T-helper 22 cell (primary cell): ENCODE results near the gene LYRM7.
"Not testable (repeated sequence)": the region's sequence is repeated elsewhere in the genome, so short reads cannot be mapped to it uniquely, and the experiment has no call there.

ENCODE experiments used
- DNase-seq: peaks from one replicate; pipeline ENCODE4 v3.0.0-alpha.2; 2020; ENCODE audit warnings: low read depth

The LYRM7 gene

GRCh38 chr5:131180407-131180806 is 9.7 kb downstream of the LYRM7 start:
- no peak for DNase-seq

DNA sequence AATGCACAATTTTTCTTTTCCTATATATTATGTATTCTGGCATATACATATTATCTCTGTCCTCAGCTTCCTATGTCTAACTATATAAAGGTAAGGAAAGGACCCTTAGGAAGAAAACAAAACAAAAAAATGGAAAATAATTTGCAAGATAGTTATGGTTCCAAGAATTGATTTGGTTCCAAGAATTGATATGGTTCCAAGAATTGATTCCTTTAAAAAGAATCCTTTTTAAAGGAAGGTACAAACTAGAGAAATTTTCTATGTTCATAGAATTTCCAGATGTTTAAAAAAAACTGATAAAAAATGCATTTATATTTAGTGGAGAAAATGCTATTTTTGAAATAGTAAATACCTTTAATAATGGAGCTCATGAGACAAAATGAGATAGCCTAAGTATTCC is 12.1 kb downstream of the LYRM7 start:
- DNase-seq, result no peak

GRCh38 chr5:131185523-131186104 is 14.9 kb downstream of the LYRM7 start:
- no peak for DNase-seq

- no peak for DNase-seq
Observed at GRCh38 chr5:131186561-131187256, 16.0 kb downstream of the LYRM7 start.

- no peak for DNase-seq
Observed at GRCh38 chr5:131193106-131193505, 22.4 kb downstream of the LYRM7 start.

DNA sequence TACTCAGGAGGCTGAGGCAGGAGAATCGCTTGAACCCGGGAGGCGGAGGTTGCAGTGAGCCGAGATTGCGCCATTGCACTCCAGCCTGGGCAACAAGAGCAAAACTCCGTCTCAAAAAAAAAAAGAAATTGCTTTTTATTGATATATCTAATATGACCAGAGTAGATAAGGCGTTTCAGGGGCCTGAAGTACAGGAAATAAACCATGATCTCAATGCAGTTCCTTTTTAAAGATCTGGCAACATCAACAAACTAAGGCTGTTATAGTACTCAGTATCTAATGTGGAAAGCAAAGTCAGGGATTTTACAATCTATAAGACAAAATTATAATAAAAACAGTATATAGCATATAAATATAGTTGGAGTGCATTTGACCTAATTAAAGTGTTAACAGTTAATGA is 23.2 kb downstream of the LYRM7 start:
- DNase-seq, result not testable (repeated sequence)

DNA sequence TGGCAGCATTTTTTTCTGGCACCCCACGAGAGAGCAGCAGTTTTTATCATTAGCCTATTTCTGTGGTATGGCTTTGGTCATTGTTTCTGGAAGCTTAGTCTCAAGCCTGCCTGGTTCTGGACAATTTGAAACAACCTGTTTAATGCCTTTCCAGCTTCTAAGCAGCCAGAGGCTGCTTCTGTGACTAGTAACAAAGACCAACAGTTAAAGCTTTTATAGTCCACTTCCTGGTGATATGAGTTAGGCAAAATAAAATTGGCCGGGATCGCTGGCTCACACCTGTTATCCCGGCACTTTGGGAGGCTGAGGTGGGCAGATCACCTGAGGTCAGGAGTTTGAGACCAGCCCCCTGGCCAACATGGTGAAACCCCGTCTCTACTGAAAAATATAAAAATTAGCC is 24.0 kb downstream of the LYRM7 start:
- DNase-seq, result no peak

DNA sequence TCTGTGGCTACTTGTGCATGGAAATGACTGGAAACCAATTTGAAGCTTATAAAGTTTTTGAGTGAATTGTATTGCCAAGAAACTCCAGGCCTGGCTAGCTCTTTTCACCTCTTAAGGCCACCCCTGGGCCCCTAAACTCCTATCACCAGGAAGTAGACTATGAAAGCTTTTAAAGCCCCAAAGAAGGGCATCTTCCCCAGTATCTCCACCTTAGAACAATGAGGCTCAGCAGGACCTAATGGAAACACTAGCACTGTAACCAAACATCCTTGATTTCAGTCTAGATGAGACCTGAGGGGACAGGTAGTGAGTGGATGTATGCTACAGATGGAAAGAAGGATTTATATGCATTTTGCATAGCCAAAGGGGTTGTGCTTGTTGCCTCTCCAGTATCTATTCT is 25.0 kb downstream of the LYRM7 start:
- no peak for DNase-seq

GRCh38 chr5:131196331-131196730 is 25.6 kb downstream of the LYRM7 start:
- no peak for DNase-seq

GRCh38 chr5:131198625-131199024 is 27.9 kb downstream of the LYRM7 start:
- no peak for DNase-seq

DNA sequence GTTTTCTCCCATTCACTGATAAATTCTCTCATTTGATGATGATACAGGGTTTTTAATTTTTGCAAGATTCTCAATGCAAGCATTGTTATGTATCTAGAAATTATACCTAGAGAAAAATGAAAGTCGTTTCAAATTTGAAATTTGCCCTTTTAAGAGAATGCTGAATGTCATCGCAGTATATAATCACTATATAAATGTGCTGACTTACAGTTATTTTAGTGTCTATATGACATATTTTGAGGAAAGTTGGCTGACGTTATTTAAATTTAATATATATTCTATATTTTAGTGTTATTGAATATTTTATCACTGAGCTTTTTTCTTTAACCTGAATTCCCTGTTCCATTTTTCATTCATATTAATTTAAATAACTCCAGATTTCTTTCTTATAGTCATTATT is 29.8 kb downstream of the LYRM7 start:
- DNase-seq, result no peak

GRCh38 chr5:131204964-131205363 is 34.2 kb downstream of the LYRM7 start:
- DNase-seq, result no peak

GRCh38 chr5:131206061-131206460 is 35.3 kb downstream of the LYRM7 start:
- no peak for DNase-seq

DNA sequence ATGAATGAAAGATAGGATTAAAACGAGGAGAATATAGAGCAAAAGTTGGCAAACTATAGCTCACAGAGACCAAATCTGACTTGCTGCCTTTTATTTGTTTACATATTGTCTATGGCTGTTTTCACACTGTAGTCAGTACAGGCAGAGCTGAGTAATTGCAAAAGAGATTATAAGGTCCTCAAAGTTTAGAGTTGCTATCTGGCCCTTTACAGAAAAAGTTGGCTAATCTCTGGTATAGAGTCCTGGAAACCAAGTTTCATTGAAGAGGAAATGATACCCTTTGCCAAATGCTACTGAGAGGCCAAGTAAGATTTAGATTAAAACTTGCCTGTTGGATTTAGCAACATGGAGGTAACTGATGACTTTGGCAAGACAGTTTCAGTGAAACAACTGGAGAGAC is 36.0 kb downstream of the LYRM7 start:
- DNase-seq, result no peak

DNA sequence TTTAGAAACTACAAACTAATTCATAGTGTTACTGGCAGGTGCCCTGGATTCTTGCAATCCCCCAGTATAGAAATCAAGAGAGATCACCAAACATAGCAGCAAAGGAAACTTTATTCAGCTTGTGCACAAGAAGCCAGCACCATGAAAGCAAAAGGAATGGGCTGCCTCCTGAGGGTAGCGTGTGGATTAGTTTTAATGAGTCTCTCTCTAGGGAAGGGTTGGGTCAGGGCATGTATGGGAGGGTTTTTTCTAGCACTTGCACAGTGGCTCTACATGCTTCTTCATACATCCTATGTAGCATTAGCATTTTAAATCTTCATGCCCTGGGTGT is 38.4 kb downstream of the LYRM7 start:
- no peak for DNase-seq

DNA sequence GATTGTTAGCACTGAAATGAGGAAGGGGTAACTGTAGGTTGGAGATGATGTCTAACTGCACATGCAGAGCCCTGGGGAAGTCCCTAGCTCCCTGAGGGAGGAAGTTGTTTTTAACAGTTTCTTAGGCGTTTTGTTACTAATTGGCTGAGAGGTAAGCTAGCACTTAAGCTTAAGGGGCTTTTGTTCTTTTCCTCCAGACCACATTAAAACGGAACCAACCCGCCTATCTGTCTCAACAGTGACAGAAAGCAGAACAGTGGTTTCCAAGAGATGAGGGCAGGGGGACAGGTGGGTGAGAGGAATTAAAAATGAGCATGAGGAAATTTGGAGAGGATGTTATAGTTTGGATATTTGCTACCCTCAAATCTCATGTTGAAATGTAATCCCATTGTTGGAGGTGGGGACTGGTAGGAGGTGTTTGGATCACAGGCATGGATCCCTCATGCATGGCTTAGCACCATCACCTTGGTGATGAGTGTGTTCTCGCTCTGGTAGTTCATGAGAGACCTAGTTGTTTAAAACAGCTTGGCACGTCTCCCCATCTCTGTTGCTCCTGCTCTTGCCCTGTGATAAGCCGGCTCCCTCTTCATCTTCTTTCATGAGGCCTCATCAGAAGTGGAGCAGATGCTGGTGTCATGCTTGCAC is 38.9 kb downstream of the LYRM7 start:
- DNase-seq, result peak; percentile 41

GRCh38 chr5:131210151-131210510 is 39.4 kb downstream of the LYRM7 start:
- no peak for DNase-seq

GRCh38 chr5:131211669-131212068 is 40.9 kb downstream of the LYRM7 start:
- DNase-seq, result no peak

- DNase-seq, result no peak
Observed at GRCh38 chr5:131212471-131213021, 41.8 kb downstream of the LYRM7 start.

- no peak for DNase-seq
Observed at GRCh38 chr5:131214609-131215227, 44.0 kb downstream of the LYRM7 start.

DNA sequence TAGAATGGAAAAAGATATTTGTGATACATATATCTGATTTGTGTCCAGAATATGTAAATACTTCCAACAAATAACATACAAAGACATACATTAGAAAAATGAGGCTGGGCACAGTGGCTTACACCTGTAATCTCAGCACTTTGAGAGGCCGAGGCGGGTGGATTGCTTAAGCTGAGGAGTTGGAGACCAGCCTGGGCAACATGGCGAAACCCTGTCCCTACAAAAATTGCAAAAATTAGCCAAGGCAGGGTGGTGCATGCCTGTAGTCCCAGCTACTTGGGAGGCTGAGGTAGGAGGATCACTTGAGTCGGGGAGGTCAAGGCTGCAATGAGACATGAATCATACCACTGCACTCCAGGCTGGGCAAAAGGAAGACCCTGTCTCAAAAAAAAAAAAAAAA is 47.0 kb downstream of the LYRM7 start:
- no peak for DNase-seq

DNA sequence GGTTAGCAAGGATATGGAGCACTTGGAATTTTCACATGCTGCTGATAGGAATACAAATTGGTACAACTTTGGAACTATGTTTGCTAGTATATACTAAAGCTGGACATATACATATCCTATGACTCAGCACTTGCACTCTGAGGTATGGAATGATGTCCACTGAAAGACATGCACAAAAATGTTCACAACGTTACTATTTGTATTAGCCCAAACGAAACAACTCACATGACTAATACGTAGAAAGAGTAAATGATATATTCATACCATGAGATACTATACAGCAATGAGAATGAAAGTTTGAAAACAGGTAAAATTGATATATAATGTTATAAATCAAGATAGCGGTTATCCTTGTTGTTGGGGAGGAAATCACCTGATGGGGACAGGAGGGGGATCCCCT is 47.6 kb downstream of the LYRM7 start:
- DNase-seq, result no peak

DNA sequence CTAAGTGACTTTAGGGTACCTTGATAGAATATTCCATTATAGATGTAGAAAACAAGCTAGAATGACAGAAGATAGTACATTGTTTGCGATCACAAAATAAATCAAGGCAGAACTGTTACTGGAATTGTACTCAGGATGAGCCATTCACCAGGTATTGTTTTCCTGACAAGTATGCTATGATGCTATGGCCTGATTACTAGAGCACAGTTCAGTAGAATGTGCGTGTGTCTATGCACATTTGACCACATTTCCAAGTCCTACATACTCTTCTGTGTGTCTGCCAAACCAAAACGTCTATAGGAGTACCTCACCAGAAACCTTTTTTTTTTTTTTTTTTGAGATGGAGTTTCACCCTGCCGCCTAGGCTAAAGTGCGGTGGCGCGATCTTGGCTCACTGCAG is 49.8 kb downstream of the LYRM7 start:
- no peak for DNase-seq
